Glutamatergic neuron (in vitro differentiated cells): ENCODE data around the gene ADAMTS16. TPM values are rescaled to one million over a fixed set of nuclear protein-coding genes. Genes with fewer than 3 reads are reported as not detected.

ENCODE experiments used
- DNase-seq: peaks from one replicate; pipeline ENCODE4 v3.0.0; 2022
- H3K27ac Mint-ChIP-seq: one replicate; pipeline ENCODE4 v1.8.0; 2020; ENCODE audit warnings: mild to moderate bottlenecking, mixed read lengths, inconsistent platforms; ENCODE audit not compliant: unreplicated experiment
- H3K27me3 Mint-ChIP-seq: one replicate; pipeline ENCODE4 v1.8.0; 2020; ENCODE audit warnings: mild to moderate bottlenecking, moderate library complexity, mixed read lengths, inconsistent platforms; ENCODE audit not compliant: unreplicated experiment
- H3K36me3 Mint-ChIP-seq: one replicate; pipeline ENCODE4 v1.8.0; 2020; ENCODE audit warnings: mild to moderate bottlenecking, mixed read lengths, inconsistent platforms; ENCODE audit not compliant: unreplicated experiment
- H3K4me1 Mint-ChIP-seq: one replicate; pipeline ENCODE4 v1.8.0; 2020; ENCODE audit warnings: mild to moderate bottlenecking, low read depth, mixed read lengths, inconsistent platforms; ENCODE audit not compliant: unreplicated experiment
- H3K4me3 Mint-ChIP-seq: one replicate; pipeline ENCODE4 v1.8.0; 2020; ENCODE audit warnings: mild to moderate bottlenecking, mixed read lengths, inconsistent platforms; ENCODE audit not compliant: unreplicated experiment
- H3K9me3 Mint-ChIP-seq: one replicate; pipeline ENCODE4 v1.8.0; 2020; ENCODE audit warnings: mild to moderate bottlenecking, moderate library complexity, mixed read lengths, inconsistent platforms; ENCODE audit not compliant: unreplicated experiment
- total RNA-seq: library from RNA; stranded (reverse); fragmentation: NEBNext Ultra II Directional; extraction: Animal tissue kit (Norgen Biotek cat#: 25700); gene quantifications from one replicate; pipeline ENCODE4 v1.2.1, GENCODE V29; 2021; ENCODE audit not compliant: unreplicated experiment
- TF ChIP-seq, protein P1 (sequence below): fragments of 200-600 bp; sonication (generic); IDR thresholded peaks from one replicate; pipeline ENCODE4 v1.5.0; 2021; ENCODE audit not compliant: partially characterized antibody, unreplicated experiment

The ADAMTS16 gene
- total RNA-seq, 1 donor from 2014 or later, result 4.8 TPM

DNA sequence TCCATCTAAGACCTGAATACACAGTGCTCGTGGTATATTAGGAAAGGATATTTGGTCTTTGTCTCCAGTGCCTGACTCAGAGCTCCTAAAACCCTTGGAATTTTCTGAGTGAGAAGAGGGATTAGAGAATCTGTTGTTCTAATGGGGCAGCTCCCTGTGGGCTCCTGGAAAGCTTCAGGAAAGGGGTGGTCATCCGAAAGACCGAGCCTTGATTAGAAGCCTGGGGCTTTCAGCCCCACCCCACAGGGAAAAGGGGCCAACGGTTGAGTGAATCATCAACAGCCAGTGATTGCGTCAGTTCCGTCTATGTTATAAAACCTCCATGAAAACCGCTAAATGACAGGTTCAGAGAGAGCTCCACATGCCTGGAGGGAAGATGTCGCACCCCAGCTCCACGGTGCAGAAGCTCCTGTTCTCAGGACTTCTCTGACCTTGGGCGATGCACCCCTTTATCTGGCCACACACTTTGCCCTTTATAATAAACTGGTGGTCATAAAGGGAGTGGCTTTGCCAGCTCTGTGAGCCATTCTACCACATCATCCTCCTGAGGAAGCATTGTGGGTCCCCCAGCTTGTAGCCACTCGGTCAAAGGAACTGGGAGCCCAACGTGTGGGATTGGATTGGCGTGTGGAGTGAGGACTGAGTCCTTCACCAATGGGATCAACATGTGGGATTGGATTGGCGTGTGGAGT, 211.3 kb downstream of the ADAMTS16 start:
- H3K27ac Mint-ChIP-seq, result no peak overlapping the region
- H3K27me3 Mint-ChIP-seq, result no peaks in the 10 kb centered on the region
- no peaks in the 10 kb centered on the region for H3K36me3 Mint-ChIP-seq
- H3K4me1 Mint-ChIP-seq, result no peaks in the 10 kb centered on the region
- no peak overlapping the region for H3K4me3 Mint-ChIP-seq
- TF ChIP-seq, protein P1, sequence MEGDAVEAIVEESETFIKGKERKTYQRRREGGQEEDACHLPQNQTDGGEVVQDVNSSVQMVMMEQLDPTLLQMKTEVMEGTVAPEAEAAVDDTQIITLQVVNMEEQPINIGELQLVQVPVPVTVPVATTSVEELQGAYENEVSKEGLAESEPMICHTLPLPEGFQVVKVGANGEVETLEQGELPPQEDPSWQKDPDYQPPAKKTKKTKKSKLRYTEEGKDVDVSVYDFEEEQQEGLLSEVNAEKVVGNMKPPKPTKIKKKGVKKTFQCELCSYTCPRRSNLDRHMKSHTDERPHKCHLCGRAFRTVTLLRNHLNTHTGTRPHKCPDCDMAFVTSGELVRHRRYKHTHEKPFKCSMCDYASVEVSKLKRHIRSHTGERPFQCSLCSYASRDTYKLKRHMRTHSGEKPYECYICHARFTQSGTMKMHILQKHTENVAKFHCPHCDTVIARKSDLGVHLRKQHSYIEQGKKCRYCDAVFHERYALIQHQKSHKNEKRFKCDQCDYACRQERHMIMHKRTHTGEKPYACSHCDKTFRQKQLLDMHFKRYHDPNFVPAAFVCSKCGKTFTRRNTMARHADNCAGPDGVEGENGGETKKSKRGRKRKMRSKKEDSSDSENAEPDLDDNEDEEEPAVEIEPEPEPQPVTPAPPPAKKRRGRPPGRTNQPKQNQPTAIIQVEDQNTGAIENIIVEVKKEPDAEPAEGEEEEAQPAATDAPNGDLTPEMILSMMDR, result no peak
- peaks cover 6% of the 10 kb centered on the region for H3K9me3 Mint-ChIP-seq
- no peak for DNase-seq

DNA sequence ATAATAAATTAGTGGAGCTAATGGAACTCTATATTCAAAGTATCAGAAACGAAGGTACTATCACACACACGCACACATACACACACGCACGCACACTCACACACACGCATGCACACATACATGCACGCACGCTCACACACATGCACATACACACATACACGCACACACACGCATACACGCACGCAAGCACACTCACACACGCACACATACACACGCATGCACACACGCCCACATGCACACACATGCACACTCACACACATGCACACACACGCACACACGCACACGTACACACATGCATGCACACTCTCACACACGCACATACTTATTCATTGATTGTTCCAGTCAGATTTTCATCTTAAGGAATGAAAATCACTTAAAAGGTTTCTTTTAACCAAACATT, 212.5 kb downstream of the ADAMTS16 start:
- Mint-ChIP-seq H3K36me3 (no peaks in the 10 kb centered on the region), H3K27ac (no peak overlapping the region), H3K4me1 (no peaks in the 10 kb centered on the region), H3K27me3 (no peaks in the 10 kb centered on the region), H3K9me3 (peaks cover 4% of the 10 kb centered on the region), H3K4me3 (no peak overlapping the region)
- TF ChIP-seq, protein P1, result no peak
- no peak for DNase-seq

- TF ChIP-seq, protein P1, result no peak
- Mint-ChIP-seq H3K4me3 (no peak overlapping the region), H3K27ac (no peak overlapping the region), H3K36me3 (no peaks in the 10 kb centered on the region), H3K9me3 (peaks cover 4% of the 10 kb centered on the region), H3K4me1 (no peaks in the 10 kb centered on the region), H3K27me3 (no peaks in the 10 kb centered on the region)
- no peak for DNase-seq
These were observed 213.6 kb downstream of the ADAMTS16 start for GRCh38 chr5:5353681-5354080.

DNA sequence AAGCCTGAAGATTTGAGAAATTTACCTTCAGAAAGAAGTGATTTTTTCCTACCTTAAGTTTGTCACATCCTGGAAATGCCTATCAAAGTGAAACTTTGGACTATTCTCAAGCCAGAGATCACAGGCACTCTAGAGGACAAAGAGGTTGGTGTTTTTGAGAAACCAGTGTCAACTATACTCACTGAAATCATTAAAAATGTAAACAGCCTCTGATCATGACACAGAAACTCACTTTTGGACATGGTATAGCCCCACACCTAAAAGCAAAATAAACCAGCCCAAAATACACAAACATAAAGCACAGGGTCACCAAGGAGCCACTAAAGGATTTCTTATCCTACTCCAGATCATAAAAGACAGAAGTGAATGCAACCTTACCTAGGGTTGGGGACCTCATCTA, 216.6 kb downstream of the ADAMTS16 start:
- peaks cover 3% of the 10 kb centered on the region for H3K9me3 Mint-ChIP-seq
- TF ChIP-seq, protein P1, result no peak
- no peaks in the 10 kb centered on the region for H3K27me3 Mint-ChIP-seq
- H3K4me1 Mint-ChIP-seq, result no peaks in the 10 kb centered on the region
- no peak overlapping the region for H3K27ac Mint-ChIP-seq
- no peaks in the 10 kb centered on the region for H3K36me3 Mint-ChIP-seq
- DNase-seq, result no peak
- no peak overlapping the region for H3K4me3 Mint-ChIP-seq

GRCh38 chr5:5359618-5360017, 219.5 kb downstream of the ADAMTS16 start:
- Mint-ChIP-seq H3K27me3 (no peaks in the 10 kb centered on the region), H3K4me1 (no peaks in the 10 kb centered on the region), H3K27ac (no peak overlapping the region), H3K9me3 (no peaks in the 10 kb centered on the region), H3K36me3 (no peaks in the 10 kb centered on the region), H3K4me3 (no peak overlapping the region)
- TF ChIP-seq, protein P1, result no peak
- DNase-seq, result no peak
